Measurements from ENCODE around the gene HHATL.

HHATL gene

DNA sequence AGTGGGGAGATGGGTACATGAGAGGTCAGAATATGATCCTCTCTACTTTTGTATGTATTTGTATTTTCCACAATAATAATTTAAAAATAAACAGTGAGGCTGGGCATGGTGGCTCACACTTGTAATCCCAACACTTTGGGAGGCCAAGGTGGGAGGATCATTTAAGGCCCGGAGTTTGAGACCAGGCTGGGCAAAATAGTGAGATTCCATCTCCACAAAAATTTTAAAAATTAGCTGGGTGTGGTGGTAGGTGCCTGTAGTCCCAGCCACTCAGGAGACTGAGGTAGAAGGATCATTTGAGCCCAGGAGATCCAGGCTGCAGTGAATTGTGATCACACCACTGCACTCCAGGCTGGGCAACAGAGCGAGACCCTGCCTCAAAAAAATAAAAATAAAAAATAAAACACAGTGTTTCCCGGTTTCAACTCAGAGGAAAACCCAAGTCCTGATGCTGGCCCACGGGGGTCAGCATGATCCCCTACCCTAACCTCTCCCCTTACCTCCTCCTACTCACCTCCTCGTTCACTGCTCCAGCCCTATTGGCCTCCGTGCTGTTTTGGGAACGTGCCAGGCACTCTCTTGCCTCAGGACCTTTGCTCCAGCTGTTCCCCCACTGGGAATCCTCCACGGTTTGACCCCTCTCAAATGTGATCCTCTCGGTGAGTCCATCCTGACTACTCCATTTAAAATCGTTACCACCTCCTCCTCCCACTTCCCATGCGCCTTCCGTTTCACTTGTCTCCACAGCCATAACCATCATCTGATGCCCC lies 20.1 kb downstream of the HHATL start:
- no peak for DNase-seq

- no peak for DNase-seq
Measured at GRCh38 chr3:42681361-42682038, 21.1 kb downstream of the HHATL start.

DNA sequence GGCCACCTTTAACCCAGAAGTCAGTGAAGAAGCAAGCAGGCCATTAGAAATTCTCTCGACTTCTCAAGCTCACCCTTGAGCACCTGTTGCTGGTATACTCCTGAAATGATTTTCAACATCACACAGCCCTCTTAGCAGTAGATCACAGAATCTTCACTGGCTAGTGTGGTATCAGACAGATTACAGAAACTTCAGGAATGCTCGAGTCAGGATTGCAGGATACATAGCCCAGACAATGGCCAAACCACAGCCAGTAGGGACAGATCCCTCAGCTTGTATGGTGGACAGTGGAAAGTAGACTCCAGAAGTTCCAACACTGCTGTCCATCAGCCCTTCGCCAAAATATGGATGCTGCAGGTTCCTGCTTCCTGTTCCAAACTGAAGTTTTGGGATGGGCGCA lies 21.8 kb downstream of the HHATL start:
- no peak for DNase-seq

- no peak for DNase-seq
Measured at GRCh38 chr3:42680271-42680670, 22.3 kb downstream of the HHATL start.

GRCh38 chr3:42678447-42678846 lies 24.2 kb downstream of the HHATL start:
- DNase-seq: no peak

DNA sequence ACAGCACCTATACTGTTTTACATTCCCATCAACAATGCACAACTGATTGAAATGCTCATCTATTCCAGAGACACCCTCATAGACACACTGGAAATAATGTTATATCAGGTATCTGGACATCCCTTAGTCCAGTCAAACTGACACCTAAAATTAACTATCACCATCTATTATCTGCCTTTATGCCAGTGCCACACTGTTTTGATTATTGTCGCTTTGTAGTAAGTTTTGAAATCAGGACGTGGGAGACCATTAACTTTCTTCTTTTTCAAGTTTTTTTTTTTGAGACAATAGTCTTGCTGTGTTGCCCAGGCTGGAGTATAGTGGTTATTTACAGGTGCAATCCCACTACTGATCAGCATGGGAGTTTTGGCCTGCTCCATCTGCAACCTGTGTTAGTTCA lies 26.7 kb downstream of the HHATL start:
- no peak for DNase-seq

DNA sequence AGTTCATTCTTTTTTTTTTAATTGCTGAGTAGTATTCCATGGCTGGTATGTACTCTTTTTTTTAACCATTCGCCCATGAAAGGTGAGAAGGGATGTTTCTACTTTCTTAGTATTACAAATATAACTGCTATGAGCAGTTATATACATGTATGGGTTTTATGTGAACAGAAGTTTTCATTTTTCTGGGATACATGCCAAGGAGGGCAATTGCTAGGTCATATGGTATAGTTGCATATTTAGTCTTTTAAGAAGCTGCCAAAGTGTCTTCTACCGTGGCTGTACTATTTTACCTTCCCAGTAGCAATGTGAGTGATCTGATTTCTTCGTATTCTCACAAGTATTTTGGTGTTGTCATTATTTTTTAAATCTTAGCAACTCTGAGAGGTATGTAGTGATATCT lies 28.5 kb downstream of the HHATL start:
- no peak for DNase-seq

GRCh38 chr3:42673082-42673481 lies 29.5 kb downstream of the HHATL start:
- DNase-seq: no peak

GRCh38 chr3:42672515-42672914 lies 30.1 kb downstream of the HHATL start:
- DNase-seq: no peak

- DNase-seq: no peak
Measured at GRCh38 chr3:42670670-42671069, 31.9 kb downstream of the HHATL start.

DNA sequence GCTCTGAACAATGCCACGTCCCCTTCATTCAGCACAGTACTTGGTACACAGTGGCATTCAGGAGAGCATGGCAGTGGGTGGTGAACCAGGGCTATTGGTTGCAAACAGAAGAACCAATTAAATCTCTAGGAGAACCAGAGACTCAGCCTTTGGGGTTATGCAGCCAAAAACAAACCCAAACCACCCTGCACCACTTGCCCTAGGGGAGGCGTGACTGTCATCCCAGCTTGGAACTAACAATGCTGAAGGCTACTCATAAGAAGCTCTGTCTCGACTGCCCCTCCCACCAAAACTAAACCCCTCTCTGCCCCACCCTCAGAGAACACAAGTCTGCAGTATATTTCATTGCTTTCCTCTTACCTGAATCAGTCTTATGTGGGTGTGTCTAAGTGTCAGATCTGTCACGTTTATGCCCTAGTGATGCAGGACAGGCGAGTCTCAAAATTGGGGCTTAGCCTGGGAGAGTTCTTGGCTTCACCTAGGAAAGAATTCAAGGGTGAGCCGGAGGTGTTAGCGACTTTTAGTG lies 32.5 kb downstream of the HHATL start:
- DNase-seq: no peak

DNA sequence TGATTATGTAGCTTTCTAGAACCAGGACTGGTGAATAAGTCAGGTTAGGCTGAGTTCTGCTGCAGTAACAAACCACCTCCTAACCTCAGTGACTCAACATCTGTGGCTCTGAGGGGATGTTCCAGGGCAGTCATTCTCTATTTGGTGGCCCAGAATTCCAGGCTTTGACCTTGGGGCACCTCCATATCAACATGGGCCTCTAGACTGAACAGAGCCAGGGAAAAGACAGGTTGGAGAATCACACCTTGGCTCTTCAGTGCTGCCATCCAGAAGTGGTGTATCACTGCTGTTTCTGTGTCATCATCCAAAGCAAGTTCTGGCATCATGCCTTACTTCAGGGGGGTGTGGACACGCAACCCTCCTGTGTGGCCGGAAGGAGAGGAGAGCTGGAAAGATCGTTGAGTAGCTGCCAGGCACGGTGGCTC lies 33.8 kb downstream of the HHATL start:
- DNase-seq: no peak

DNA sequence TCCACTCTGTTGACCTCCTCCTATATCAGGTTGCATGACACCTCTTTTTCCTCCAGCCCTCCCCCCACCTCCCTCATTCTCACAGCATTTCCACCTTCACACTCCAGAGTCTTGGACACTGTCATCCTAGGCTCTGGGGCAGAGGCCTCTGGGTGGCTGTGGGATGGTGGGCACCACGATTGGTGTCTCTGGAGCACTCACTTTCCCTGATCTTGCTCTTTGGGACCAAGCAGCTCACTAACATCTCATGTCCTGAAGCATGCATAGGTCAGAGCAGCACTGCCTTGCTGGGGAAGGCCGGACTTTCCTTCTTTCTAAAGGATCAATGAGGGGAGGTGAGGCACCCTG lies 34.2 kb downstream of the HHATL start:
- no peak for DNase-seq

GRCh38 chr3:42667523-42668412 lies 34.8 kb downstream of the HHATL start:
- DNase-seq: no peak

- no peak for DNase-seq
Measured at GRCh38 chr3:42667096-42667522, 35.5 kb downstream of the HHATL start.

- DNase-seq: no peak
Measured at GRCh38 chr3:42666577-42666998, 36.0 kb downstream of the HHATL start.

GRCh38 chr3:42666022-42666421 lies 36.6 kb downstream of the HHATL start:
- DNase-seq: no peak

DNA sequence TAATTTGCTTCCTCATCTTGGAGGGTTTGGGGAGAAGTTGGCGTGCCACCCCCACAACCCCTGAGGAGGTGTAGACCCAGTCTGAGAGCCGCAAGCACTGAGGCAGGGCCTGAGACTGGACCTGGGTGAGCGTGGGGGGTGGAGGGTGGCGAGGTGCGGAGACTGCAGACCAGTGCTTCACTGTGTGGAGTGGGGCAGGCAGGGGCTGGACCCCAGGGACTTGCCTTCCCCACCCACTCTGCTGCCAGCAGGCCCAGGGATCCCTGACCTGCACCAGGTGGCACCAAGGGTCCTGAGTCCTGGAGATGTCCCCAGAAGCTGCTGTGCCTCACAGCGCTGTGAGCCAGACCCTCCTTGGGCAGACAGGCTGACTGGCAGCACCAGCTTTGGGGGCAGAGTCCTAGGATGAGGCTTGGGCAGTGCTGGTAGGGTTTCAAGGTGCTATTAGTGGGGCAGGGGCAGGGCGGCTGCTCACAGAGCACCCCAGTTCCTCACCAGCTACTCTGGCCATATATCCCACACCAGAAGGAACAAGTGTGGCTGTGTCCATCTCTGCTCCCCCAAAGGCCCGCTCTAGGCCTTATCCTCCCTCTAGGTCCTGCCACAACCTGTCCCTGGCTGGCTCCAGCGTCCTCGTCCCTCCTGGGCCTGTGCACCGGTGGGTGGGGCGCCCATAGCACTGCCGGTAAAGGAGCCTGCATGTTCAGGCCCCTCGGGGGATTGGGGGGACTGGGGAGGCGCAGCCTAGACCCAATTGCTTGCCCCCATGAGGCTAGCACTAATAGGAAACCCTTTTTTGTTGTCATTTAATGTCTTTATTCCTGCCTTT lies 37.3 kb downstream of the HHATL start:
- DNase-seq: no peak

DNA sequence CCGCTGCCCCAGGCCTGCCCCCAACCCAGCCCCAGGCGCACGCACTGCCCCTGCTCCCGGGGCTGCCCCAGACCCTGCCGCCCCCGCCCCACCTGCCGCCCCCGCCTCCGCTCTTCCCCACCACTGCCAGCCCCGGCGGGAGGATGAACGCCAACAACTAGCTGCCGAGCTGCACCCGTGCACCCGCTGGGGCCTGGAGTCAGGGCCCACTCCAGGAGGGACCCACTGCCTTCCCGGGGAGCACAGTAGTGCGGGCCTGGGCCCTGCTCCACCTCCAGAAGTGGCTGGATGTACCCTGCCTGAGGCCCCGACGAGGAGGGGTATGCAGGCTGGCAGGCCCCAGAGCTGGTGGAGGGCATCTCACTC lies 38.2 kb downstream of the HHATL start:
- no peak for DNase-seq

GRCh38 chr3:42663581-42664437 lies 38.8 kb downstream of the HHATL start:
- no peak for DNase-seq

- no peak for DNase-seq
Measured at GRCh38 chr3:42662813-42663535, 39.6 kb downstream of the HHATL start.
